ENCODE data around the gene CBFA2T3. TPM values are rescaled to one million over a fixed set of nuclear protein-coding genes. Genes with fewer than 3 reads are reported as not detected.

CBFA2T3 gene
- total and polyA plus RNA-seq, 9 donors, result 0.53 to 2.8 (median 1.2) TPM; not detected in 1

- no peak overlapping the region for H3K27ac ChIP-seq
- H3K27me3 ChIP-seq, result no peaks in the 10 kb centered on the region
- H3K9me3 ChIP-seq, result no peaks in the 10 kb centered on the region
- H3K4me1 ChIP-seq (ENCODE audit: insufficient read depth), result no peaks in the 10 kb centered on the region
- H3K36me3 ChIP-seq, result no peaks in the 10 kb centered on the region
- intact Hi-C loops (cut with DNase I), result no loop called here
- TF ChIP-seq EP300 (IDR thresholded peaks at IDR 0.05), result no peak
- no peak for TF ChIP-seq CTCF (IDR thresholded peaks at IDR 0.05)
- TF ChIP-seq POLR2A (IDR thresholded peaks at IDR 0.05), result no peak
- H3K4me3 ChIP-seq, result no peak overlapping the region
- no peak for DNase-seq
- 82 to 88% (median 87%) methylated on average over 14 of the region's 14 CpGs for WGBS, 3 donors
These were observed 21.1 kb downstream of the CBFA2T3 start for GRCh38 chr16:88955906-88956305.

GRCh38 chr16:88953003-88953690 is 23.9 kb downstream of the CBFA2T3 start:
- Histone ChIP-seq H3K27me3 (no peaks in the 10 kb centered on the region), H3K4me1 (ENCODE audit: insufficient read depth) (no peaks in the 10 kb centered on the region), H3K36me3 (no peaks in the 10 kb centered on the region), H3K9me3 (no peaks in the 10 kb centered on the region), H3K4me3 (no peak overlapping the region), H3K27ac (no peak overlapping the region)
- 49 to 58% (median 56%) methylated on average over 28 of the region's 28 CpGs for WGBS, 3 donors
- intact Hi-C loops (cut with DNase I), result no loop called here
- TF ChIP-seq EP300 (IDR thresholded peaks at IDR 0.05) (no peak), POLR2A (IDR thresholded peaks at IDR 0.05) (no peak), CTCF (IDR thresholded peaks at IDR 0.05) (no peak)
- no peak for DNase-seq

GRCh38 chr16:88951989-88952388 is 25.0 kb downstream of the CBFA2T3 start:
- 34 to 54% (median 49%) methylated on average over 7 to 11 of the region's 11 CpGs for WGBS, 3 donors
- Histone ChIP-seq H3K27me3 (no peaks in the 10 kb centered on the region), H3K27ac (no peak overlapping the region), H3K9me3 (no peaks in the 10 kb centered on the region), H3K4me1 (ENCODE audit: insufficient read depth) (no peaks in the 10 kb centered on the region), H3K36me3 (no peaks in the 10 kb centered on the region), H3K4me3 (no peak overlapping the region)
- no peak for DNase-seq
- intact Hi-C loops (cut with DNase I), result no loop called here
- TF ChIP-seq EP300 (IDR thresholded peaks at IDR 0.05) (no peak), CTCF (IDR thresholded peaks at IDR 0.05) (no peak), POLR2A (IDR thresholded peaks at IDR 0.05) (no peak)

- intact Hi-C loops (cut with DNase I), result no loop called here
- no peak overlapping the region for H3K27ac ChIP-seq
- H3K9me3 ChIP-seq, result no peaks in the 10 kb centered on the region
- H3K36me3 ChIP-seq, result no peaks in the 10 kb centered on the region
- no peak for TF ChIP-seq EP300 (IDR thresholded peaks at IDR 0.05)
- TF ChIP-seq POLR2A (IDR thresholded peaks at IDR 0.05), result no peak
- TF ChIP-seq CTCF (IDR thresholded peaks at IDR 0.05), result no peak
- no peaks in the 10 kb centered on the region for H3K4me1 ChIP-seq (ENCODE audit: insufficient read depth)
- WGBS, 3 donors, result 78 to 85% (median 80%) methylated on average over 15 of the region's 15 CpGs
- H3K4me3 ChIP-seq, result no peak overlapping the region
- no peak for DNase-seq
- no peaks in the 10 kb centered on the region for H3K27me3 ChIP-seq
These were observed 25.5 kb downstream of the CBFA2T3 start for GRCh38 chr16:88951501-88951900.
